Measurements from ENCODE around the gene ATG5.

- TF ChIP-seq YY1 (IDR thresholded peaks at IDR 0.05; ENCODE audit: insufficient read depth, insufficient read length) = no peak
- TF ChIP-seq ZNF274 (IDR thresholded peaks at IDR 0.05; ENCODE audit: low read depth, low read length) = no peak
- TF ChIP-seq SUZ12 (IDR thresholded peaks at IDR 0.05; ENCODE audit: extremely low read depth, insufficient read depth, insufficient read length) = no peak
These were observed 164.2 kb downstream of the ATG5 start for GRCh38 chr6:106161311-106161874.

Data from NT2/D1 (cell line).